Skeletal muscle satellite cell (primary cell): ENCODE results near the gene ADIPOR1. TPM values are rescaled to one million over a fixed set of nuclear protein-coding genes. Genes with fewer than 3 reads are reported as not detected.
"Not testable (repeated sequence)": the region's sequence is repeated elsewhere in the genome, so short reads cannot be mapped to it uniquely, and the experiment has no call there.

Experiments used
- H3K27me3 ChIP-seq: 2 replicates; pipeline ENCODE4 v1.7.0; 2013; ENCODE audit warnings: low read length; ENCODE audit not compliant: control insufficient read depth, insufficient read depth
- H3K36me3 ChIP-seq: 2 replicates; pipeline ENCODE4 v1.7.0; 2013; ENCODE audit warnings: mild to moderate bottlenecking, control low read depth, low read length; ENCODE audit not compliant: insufficient read depth
- H3K4me1 ChIP-seq: 2 replicates; pipeline ENCODE4 v1.7.0; 2013; ENCODE audit warnings: low read length; ENCODE audit not compliant: control insufficient read depth, insufficient read depth
- H3K4me2 ChIP-seq: 2 replicates; pipeline ENCODE4 v1.7.0; 2013; ENCODE audit warnings: mild to moderate bottlenecking, low read length
- H3K4me3 ChIP-seq: 2 replicates; pipeline ENCODE4 v1.7.0; 2013; ENCODE audit warnings: low read length
- H3K9ac ChIP-seq: 2 replicates; pipeline ENCODE4 v1.7.0; 2013; ENCODE audit warnings: mild to moderate bottlenecking, low read depth, low read length, moderate library complexity
- H3K9me3 ChIP-seq: replicated peaks from 2 replicates; pipeline ENCODE4 v1.7.0; 2013; ENCODE audit warnings: mild to moderate bottlenecking, control low read depth, low read length
- total RNA-seq: library from RNA; depleted of rRNA; stranded (reverse); fragments of >200 nt; gene quantifications from 2 replicates; pipeline ENCODE4 v1.2.3, GENCODE V29; 2012; rRNA removed

ADIPOR1 gene
- 89.2 and 106 TPM in 2 replicates for total RNA-seq

GRCh38 chr1:202957733-202958543 is at the start of gene ADIPOR1:
Gene ADIPOR1 (minus strand): TSS chr1:202958312. CDS start chr1:202951070, 7,242 bp downstream.
- H3K9me3 ChIP-seq, result no peaks in the 10 kb centered on the region
- H3K4me3 ChIP-seq, result peak within 1 kb of the TSS; percentile 91
- H3K4me1 ChIP-seq, result peaks cover 26% of the 10 kb centered on the region

GRCh38 chr1:203006948-203007871 is 49.1 kb upstream of the ADIPOR1 start, which contains the start of gene TMEM183A:
Gene TMEM183A (plus strand): TSS chr1:203007374. CDS start chr1:203007466, 92 bp downstream.
- Histone ChIP-seq H3K4me1 (peaks cover 10% of the 10 kb centered on the region), H3K9ac (peak within 1 kb of the TSS; percentile 84), H3K27me3 (no peaks in the 10 kb centered on the region), H3K9me3 (no peaks in the 10 kb centered on the region), H3K4me2 (peak within 1 kb of the TSS; percentile 83), H3K36me3 (peaks cover 27% of the 10 kb centered on the region), H3K4me3 (peak within 1 kb of the TSS; percentile 79)

More at GRCh38 chr1:202957733-202958543, at the start of gene ADIPOR1:
- Histone ChIP-seq H3K27me3 (no peaks in the 10 kb centered on the region), H3K4me2 (peak within 1 kb of the TSS; percentile 95), H3K36me3 (peaks cover 20% of the 10 kb centered on the region), H3K9ac (peak within 1 kb of the TSS; percentile 97)

GRCh38 chr1:203005395-203006142 is 47.5 kb upstream of the ADIPOR1 start:
- H3K36me3 ChIP-seq, result peaks cover 18% of the 10 kb centered on the region
- not testable (repeated sequence) for H3K9me3 ChIP-seq, H3K4me2 ChIP-seq, H3K4me3 ChIP-seq, H3K4me1 ChIP-seq, H3K9ac ChIP-seq, H3K27me3 ChIP-seq

GRCh38 chr1:203002951-203003350 is 44.8 kb upstream of the ADIPOR1 start:
- Histone ChIP-seq H3K36me3 (no peaks in the 10 kb centered on the region), H3K4me3 (no peak overlapping the region), H3K4me2 (no peak overlapping the region), H3K9ac (no peak overlapping the region), H3K9me3 (no peaks in the 10 kb centered on the region), H3K27me3 (peaks cover 7% of the 10 kb centered on the region), H3K4me1 (no peaks in the 10 kb centered on the region)

GRCh38 chr1:203001986-203002385 is 43.9 kb upstream of the ADIPOR1 start:
- H3K9me3 ChIP-seq, result no peaks in the 10 kb centered on the region
- no peak overlapping the region for H3K4me2 ChIP-seq
- H3K9ac ChIP-seq, result no peak overlapping the region
- no peak overlapping the region for H3K4me3 ChIP-seq
- peaks cover 16% of the 10 kb centered on the region for H3K27me3 ChIP-seq
- no peaks in the 10 kb centered on the region for H3K4me1 ChIP-seq
- H3K36me3 ChIP-seq, result no peaks in the 10 kb centered on the region

GRCh38 chr1:203000217-203000944 is 42.3 kb upstream of the ADIPOR1 start:
- H3K4me2 ChIP-seq, result no peak overlapping the region
- H3K27me3 ChIP-seq, result peaks cover 32% of the 10 kb centered on the region
- no peaks in the 10 kb centered on the region for H3K9me3 ChIP-seq
- H3K36me3 ChIP-seq, result no peaks in the 10 kb centered on the region
- no peak overlapping the region for H3K4me3 ChIP-seq
- no peaks in the 10 kb centered on the region for H3K4me1 ChIP-seq
- H3K9ac ChIP-seq, result no peak overlapping the region

- H3K4me1 ChIP-seq, result no peaks in the 10 kb centered on the region
- peak overlapping the region; percentile 65 for H3K4me2 ChIP-seq
- no peaks in the 10 kb centered on the region for H3K9me3 ChIP-seq
- H3K36me3 ChIP-seq, result no peaks in the 10 kb centered on the region
- H3K27me3 ChIP-seq, result peaks cover 34% of the 10 kb centered on the region
- H3K4me3 ChIP-seq, result no peak overlapping the region
- H3K9ac ChIP-seq, result no peak overlapping the region
Measured at GRCh38 chr1:202998836-202999750, 41.0 kb upstream of the ADIPOR1 start.

GRCh38 chr1:202994756-202995155 is 36.6 kb upstream of the ADIPOR1 start:
- H3K9me3 ChIP-seq, result no peaks in the 10 kb centered on the region
- H3K4me2 ChIP-seq, result no peak overlapping the region
- H3K36me3 ChIP-seq, result no peaks in the 10 kb centered on the region
- no peak overlapping the region for H3K4me3 ChIP-seq
- H3K4me1 ChIP-seq, result no peaks in the 10 kb centered on the region
- H3K9ac ChIP-seq, result no peak overlapping the region
- peaks cover 70% of the 10 kb centered on the region for H3K27me3 ChIP-seq

- Histone ChIP-seq H3K9me3 (no peaks in the 10 kb centered on the region), H3K9ac (no peak overlapping the region), H3K4me1 (no peaks in the 10 kb centered on the region), H3K4me3 (no peak overlapping the region), H3K36me3 (no peaks in the 10 kb centered on the region), H3K4me2 (no peak overlapping the region), H3K27me3 (peaks cover 78% of the 10 kb centered on the region)
Measured at GRCh38 chr1:202991112-202991511, 33.0 kb upstream of the ADIPOR1 start.

GRCh38 chr1:202989879-202990278 is 31.8 kb upstream of the ADIPOR1 start:
- Histone ChIP-seq H3K4me3 (no peak overlapping the region), H3K27me3 (peaks cover 75% of the 10 kb centered on the region), H3K36me3 (no peaks in the 10 kb centered on the region), H3K4me2 (no peak overlapping the region), H3K9ac (no peak overlapping the region), H3K4me1 (no peaks in the 10 kb centered on the region), H3K9me3 (no peaks in the 10 kb centered on the region)
